Measurements from ENCODE around the gene SPTLC1. TPM values are rescaled to one million over a fixed set of nuclear protein-coding genes. Genes with fewer than 3 reads are reported as not detected.
"Not testable (repeated sequence)": the region's sequence is repeated elsewhere in the genome, so short reads cannot be mapped to it uniquely, and the experiment has no call there.

Gene SPTLC1
- polyA plus RNA-seq, 3 donors from 2014 or later: 33.0 to 51.3 (median 39.5) TPM

DNA sequence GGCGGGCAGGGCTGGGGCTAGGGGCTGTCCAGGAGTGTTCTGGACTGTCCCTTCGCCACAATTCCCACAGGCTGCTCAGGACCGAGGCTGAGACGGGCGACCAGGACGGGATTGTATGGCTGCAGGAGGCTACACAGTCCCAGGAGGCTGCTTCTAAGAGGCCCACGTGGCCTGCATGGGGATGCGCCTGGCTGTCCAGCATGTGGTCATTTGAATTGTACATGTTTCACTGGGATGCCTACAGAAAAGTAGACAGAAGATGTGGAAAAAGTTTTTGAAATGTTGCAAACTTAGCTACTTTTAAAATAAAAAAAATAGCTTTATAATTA lies 32.6 kb upstream of the SPTLC1 start:
- Mint-ChIP-seq H3K27me3 (ENCODE audit: low read depth in 3 of 3) (peaks cover 3 to 9% (median 6%) of the 10 kb centered on the region in 3 donors), H3K9me3 (no peaks in the 10 kb centered on the region), H3K4me1 (no peaks in the 10 kb centered on the region), H3K4me3 (no peak overlapping the region), H3K36me3 (no peaks in the 10 kb centered on the region), H3K27ac (no peak overlapping the region)
- DNase-seq: no peak

DNA sequence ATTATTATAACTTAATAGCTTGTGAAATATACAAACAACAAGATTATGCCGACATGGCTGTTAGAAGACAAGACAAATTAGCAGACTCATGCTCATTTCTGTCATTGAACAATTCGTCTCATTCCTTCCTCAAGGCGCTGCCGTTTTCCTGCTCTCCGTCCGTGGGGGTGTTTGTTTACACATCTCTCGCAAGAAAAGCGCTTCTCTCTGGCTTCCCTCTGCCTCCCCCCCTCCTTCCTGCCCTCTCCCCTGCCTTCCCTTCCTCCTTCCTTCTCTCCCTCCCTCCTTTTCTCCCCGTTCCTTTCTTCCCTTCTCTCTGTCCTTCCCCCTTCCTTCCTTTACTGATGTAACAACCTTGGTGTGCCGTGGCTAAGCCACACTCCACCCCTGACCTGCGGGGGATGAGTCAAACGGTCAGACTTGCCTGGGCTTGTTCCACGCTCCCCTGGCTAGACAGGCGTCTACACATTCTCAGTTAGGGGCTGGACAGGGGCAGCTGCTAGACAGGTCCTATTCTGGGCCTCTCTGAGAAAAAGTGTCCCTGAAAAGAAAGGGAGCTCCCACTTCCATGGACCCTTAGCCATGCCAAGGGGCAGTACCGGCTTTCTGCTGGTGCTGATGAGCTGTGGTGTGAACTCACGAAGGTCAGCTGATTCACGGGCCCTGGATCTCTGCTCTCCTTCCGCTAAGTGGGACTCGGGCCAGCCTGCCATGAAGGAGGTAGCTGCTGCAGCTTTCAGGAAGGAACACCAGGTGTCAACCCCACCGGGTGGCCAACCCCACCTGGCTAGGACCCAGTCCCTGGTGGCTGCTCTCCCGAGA lies 32.0 kb upstream of the SPTLC1 start:
- H3K27ac Mint-ChIP-seq: peak overlapping the region in 1 of 6 donors; percentile 16
- H3K4me3 Mint-ChIP-seq: no peak overlapping the region
- peaks cover 3 to 12% (median 9%) of the 10 kb centered on the region in 3 donors for H3K27me3 Mint-ChIP-seq (ENCODE audit: low read depth in 3 of 3)
- no peak for DNase-seq
- no peaks in the 10 kb centered on the region for H3K36me3 Mint-ChIP-seq
- H3K9me3 Mint-ChIP-seq: no peaks in the 10 kb centered on the region
- H3K4me1 Mint-ChIP-seq: no peaks in the 10 kb centered on the region

DNA sequence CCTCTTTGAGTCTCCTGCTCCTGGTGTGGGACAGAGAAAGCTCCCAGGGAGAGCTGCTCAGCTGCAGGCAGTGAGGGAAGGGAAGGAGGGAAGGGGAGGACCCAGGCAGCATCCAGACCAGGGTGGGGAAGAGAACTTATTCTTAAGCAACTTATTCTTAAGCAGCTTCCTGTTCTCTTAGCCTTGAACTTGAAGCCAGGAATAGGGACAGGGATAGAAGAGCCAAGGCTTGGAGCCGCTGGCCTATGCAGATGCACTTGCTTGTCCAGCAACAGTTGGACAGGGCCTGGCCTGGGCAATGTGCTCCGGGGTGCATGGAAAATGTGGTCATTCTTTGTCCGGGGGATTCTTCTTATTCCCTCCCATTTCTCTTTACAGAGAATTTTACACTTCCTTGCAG lies 31.4 kb upstream of the SPTLC1 start:
- H3K27me3 Mint-ChIP-seq (ENCODE audit: low read depth in 3 of 3): peaks cover 3 to 16% (median 9%) of the 10 kb centered on the region in 3 donors
- H3K4me3 Mint-ChIP-seq: no peak overlapping the region
- H3K4me1 Mint-ChIP-seq: no peaks in the 10 kb centered on the region
- H3K27ac Mint-ChIP-seq: no peak overlapping the region
- H3K36me3 Mint-ChIP-seq: no peaks in the 10 kb centered on the region
- no peak for DNase-seq
- no peaks in the 10 kb centered on the region for H3K9me3 Mint-ChIP-seq

GRCh38 chr9:92145784-92146183 lies 30.6 kb upstream of the SPTLC1 start:
- H3K4me3 Mint-ChIP-seq, H3K27ac Mint-ChIP-seq, DNase-seq, H3K36me3 Mint-ChIP-seq, H3K4me1 Mint-ChIP-seq, H3K9me3 Mint-ChIP-seq: not testable (repeated sequence)
- H3K27me3 Mint-ChIP-seq (ENCODE audit: low read depth in 3 of 3): peaks cover 5 to 16% (median 9%) of the 10 kb centered on the region in 3 donors

DNA sequence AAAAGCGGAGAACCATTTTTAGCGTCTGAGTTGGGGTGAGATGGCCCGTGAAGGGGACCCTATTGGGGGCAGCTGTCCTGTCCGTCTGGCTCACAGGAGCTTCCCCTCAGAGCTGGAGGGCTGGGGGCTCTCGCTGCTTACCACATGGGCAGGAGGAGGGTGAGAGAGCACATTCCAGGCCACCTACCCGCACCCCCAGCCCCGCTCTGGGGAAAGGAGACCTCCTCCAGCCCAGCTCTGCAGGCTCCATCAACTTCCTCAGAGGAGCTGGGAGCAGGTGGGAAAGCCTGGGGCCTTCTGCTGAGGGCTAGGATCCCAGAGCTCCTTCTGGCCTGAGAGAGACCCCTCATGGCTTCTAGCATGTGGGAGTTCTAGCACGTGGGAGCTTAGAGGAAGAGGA lies 27.1 kb upstream of the SPTLC1 start:
- H3K9me3 Mint-ChIP-seq: no peaks in the 10 kb centered on the region

DNA sequence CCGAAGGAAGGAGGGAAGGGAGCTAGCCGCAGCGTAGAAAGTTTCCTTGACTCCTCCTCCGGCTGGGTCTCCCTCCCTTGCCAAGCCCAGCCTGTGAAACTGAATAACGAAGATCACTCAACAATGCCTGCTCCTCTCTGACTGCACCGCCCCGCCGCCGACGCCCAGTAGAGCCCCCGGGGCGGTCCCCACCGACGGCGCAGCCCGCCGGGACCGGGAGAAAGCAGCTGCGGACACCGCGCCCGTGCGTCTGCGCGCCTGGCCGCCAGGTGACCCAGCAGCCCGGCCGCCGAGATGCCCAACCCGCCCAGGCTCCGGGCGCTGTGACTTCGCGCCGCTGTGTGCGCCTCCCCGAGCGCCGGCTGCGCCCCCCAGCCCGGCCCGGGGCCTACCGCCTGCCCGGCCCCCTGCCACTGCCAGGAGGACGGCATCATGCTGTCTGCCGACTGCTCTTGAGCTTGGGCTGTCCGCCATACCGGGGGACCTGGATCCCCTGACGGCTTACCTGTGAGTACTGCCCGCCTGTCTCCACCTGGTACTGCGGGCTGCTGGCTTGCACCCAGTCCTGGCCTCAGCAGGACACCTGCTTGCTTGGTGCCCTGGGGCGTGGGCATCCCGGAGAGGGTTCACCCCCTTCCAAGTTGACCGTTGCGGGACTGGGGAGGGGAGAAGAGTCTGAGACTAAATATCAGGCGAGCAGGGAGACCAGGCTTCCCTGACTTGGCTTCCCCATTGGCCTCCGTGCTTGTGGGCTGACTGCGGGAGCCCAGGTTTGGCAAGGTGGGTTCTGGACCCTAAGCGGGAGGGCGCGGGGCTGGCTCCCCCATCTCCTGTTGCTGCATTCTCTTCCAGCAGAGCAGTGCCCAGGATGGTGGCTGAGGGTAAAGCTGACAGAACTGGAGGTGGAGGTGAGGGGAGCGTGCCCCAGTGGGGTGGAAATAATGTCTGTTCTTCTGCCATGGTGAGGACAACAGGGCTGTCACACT lies 26.2 kb upstream of the SPTLC1 start:
- H3K4me3 Mint-ChIP-seq: peak overlapping the region in 1 of 5 donors; percentile 48
- DNase-seq: no peak
- H3K9me3 Mint-ChIP-seq: no peaks in the 10 kb centered on the region
- peaks cover 7 to 8% of the 10 kb centered on the region in 2 donors for H3K4me1 Mint-ChIP-seq
- H3K27ac Mint-ChIP-seq: no peak overlapping the region
- H3K36me3 Mint-ChIP-seq: no peaks in the 10 kb centered on the region
- peaks cover 5 to 17% (median 12%) of the 10 kb centered on the region in 3 donors for H3K27me3 Mint-ChIP-seq (ENCODE audit: low read depth in 3 of 3)

More for the DNA sequence above, 27.1 kb upstream of the SPTLC1 start:
- peaks cover 6 to 19% (median 9%) of the 10 kb centered on the region in 3 donors for H3K27me3 Mint-ChIP-seq (ENCODE audit: low read depth in 3 of 3)
- DNase-seq: no peak
- H3K4me3 Mint-ChIP-seq: no peak overlapping the region
- no peaks in the 10 kb centered on the region for H3K36me3 Mint-ChIP-seq
- peaks cover 7 to 8% of the 10 kb centered on the region in 2 donors for H3K4me1 Mint-ChIP-seq
- H3K27ac Mint-ChIP-seq: no peak overlapping the region

DNA sequence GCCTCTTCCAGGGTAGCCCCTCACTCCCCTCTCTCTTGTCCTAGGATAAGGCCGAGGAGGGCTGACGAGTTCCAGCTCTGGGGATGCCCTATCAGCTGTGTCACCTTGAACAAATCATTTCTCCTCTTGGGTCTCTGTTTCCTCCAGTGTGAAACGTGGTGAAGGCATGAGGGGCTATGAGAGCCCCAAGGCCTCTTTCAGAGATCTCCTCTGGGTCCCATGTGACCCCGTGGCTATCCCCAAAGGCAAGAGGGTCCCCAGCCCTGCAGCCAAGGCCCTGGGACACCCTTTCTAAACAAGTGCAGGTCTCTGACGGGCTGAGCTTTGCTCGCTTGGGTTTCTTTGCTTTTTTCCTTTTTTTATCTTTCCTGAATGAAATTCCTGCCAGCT lies 25.5 kb upstream of the SPTLC1 start:
- peak overlapping the region in 1 of 5 donors; percentile 48 for H3K4me3 Mint-ChIP-seq
- DNase-seq: no peak
- H3K9me3 Mint-ChIP-seq: no peaks in the 10 kb centered on the region
- H3K4me1 Mint-ChIP-seq: peaks cover 7 to 8% of the 10 kb centered on the region in 2 donors
- no peaks in the 10 kb centered on the region for H3K36me3 Mint-ChIP-seq
- no peak overlapping the region for H3K27ac Mint-ChIP-seq
- peaks cover 5 to 19% (median 12%) of the 10 kb centered on the region in 3 donors for H3K27me3 Mint-ChIP-seq (ENCODE audit: low read depth in 3 of 3)

- Mint-ChIP-seq H3K9me3 (no peaks in the 10 kb centered on the region), H3K36me3 (no peaks in the 10 kb centered on the region), H3K4me1 (peaks cover 7 to 8% of the 10 kb centered on the region in 2 donors), H3K27me3 (ENCODE audit: low read depth in 3 of 3) (peaks cover 5 to 18% (median 12%) of the 10 kb centered on the region in 3 donors), H3K27ac (no peak overlapping the region), H3K4me3 (peak overlapping the region in 1 of 5 donors; percentile 63)
- DNase-seq: peak; percentile 57 to 68 (median 62)
Measured at GRCh38 chr9:92140074-92140753, 25.0 kb upstream of the SPTLC1 start.

- H3K9me3 Mint-ChIP-seq, H3K36me3 Mint-ChIP-seq, DNase-seq, H3K4me1 Mint-ChIP-seq, H3K27ac Mint-ChIP-seq, H3K4me3 Mint-ChIP-seq: not testable (repeated sequence)
- H3K27me3 Mint-ChIP-seq (ENCODE audit: low read depth in 3 of 3): peaks cover 5 to 16% (median 9%) of the 10 kb centered on the region in 3 donors
Measured at GRCh38 chr9:92138960-92139540, 23.8 kb upstream of the SPTLC1 start.

- no peaks in the 10 kb centered on the region for H3K36me3 Mint-ChIP-seq
- no peak overlapping the region for H3K4me3 Mint-ChIP-seq
- peaks cover 5 to 16% (median 5%) of the 10 kb centered on the region in 3 donors for H3K27me3 Mint-ChIP-seq (ENCODE audit: low read depth in 3 of 3)
- DNase-seq: peak; percentile 46 to 63 (median 59)
- peaks cover 16% of the 10 kb centered on the region in 2 donors for H3K4me1 Mint-ChIP-seq
- no peak overlapping the region for H3K27ac Mint-ChIP-seq
- no peaks in the 10 kb centered on the region for H3K9me3 Mint-ChIP-seq
Measured at GRCh38 chr9:92138157-92138959, 23.1 kb upstream of the SPTLC1 start.

- no peak for DNase-seq
- Mint-ChIP-seq H3K9me3 (no peaks in the 10 kb centered on the region), H3K36me3 (peaks cover 0 to 2% (median 0%) of the 10 kb centered on the region in 3 donors), H3K27ac (no peak overlapping the region), H3K4me1 (peaks cover 31% of the 10 kb centered on the region in 2 donors), H3K4me3 (no peak overlapping the region), H3K27me3 (ENCODE audit: low read depth in 3 of 3) (peaks cover 2 to 11% (median 7%) of the 10 kb centered on the region in 3 donors)
Measured at GRCh38 chr9:92136184-92136858, 21.1 kb upstream of the SPTLC1 start.

DNA sequence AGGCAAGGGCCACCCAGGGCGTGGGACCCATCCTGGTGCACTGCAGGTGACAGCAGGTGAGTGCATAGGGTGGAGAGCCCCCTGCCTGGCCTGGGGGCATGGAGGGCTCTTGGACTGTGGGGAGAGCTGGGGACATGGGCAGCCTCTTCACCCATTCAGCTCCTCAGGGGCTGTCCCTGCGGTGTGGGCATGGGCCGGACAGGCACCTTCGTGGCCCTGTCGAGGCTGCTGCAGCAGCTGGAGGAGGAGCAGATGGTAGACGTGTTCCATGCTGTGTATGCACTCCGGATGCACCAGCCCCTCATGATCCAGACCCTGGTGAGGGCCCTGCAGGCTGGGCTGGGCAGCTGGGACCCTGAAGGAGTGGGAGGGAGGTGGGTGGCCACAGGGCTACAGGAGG lies 20.4 kb upstream of the SPTLC1 start:
- H3K4me3 Mint-ChIP-seq: no peak overlapping the region
- peaks cover 0 to 4% (median 0%) of the 10 kb centered on the region in 3 donors for H3K36me3 Mint-ChIP-seq
- DNase-seq: no peak
- H3K27me3 Mint-ChIP-seq (ENCODE audit: low read depth in 3 of 3): peaks cover 2 to 15% (median 7%) of the 10 kb centered on the region in 3 donors
- H3K4me1 Mint-ChIP-seq: peaks cover 24 to 26% of the 10 kb centered on the region in 2 donors
- H3K9me3 Mint-ChIP-seq: no peaks in the 10 kb centered on the region
- H3K27ac Mint-ChIP-seq: no peak overlapping the region
